Measurements from ENCODE around the gene OR10G8. TPM values are rescaled to one million over a fixed set of nuclear protein-coding genes. Genes with fewer than 3 reads are reported as not detected.
"Not testable (repeated sequence)": the region's sequence is repeated elsewhere in the genome, so short reads cannot be mapped to it uniquely, and the experiment has no call there.

OR10G8 gene, protein sequence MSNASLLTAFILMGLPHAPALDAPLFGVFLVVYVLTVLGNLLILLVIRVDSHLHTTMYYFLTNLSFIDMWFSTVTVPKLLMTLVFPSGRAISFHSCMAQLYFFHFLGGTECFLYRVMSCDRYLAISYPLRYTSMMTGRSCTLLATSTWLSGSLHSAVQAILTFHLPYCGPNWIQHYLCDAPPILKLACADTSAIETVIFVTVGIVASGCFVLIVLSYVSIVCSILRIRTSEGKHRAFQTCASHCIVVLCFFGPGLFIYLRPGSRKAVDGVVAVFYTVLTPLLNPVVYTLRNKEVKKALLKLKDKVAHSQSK
- total RNA-seq: not detected
- polyA plus RNA-seq: not detected
- long read RNA-seq, donor 1: 0 reads
- long read RNA-seq, donor 2: 0 reads
- long read RNA-seq, donor 3: 0 reads
- long read RNA-seq, donor 4: 0 reads
- long read RNA-seq, donor 5: 0 reads
- long read RNA-seq, donor 6: 0 reads
- long read RNA-seq, donor 7: 0 reads
- long read RNA-seq, donor 8: 0 reads
- long read RNA-seq, donor 9: 0 reads
- long read RNA-seq, donor 10: 0 reads

- Histone ChIP-seq H3K4me3 (no peak within 1 kb of the TSS), H3K27me3 (no peaks in the 10 kb centered on the region), H3K4me1 (no peaks in the 10 kb centered on the region), H3K9me3 (no peaks in the 10 kb centered on the region), H3K36me3 (no peaks in the 10 kb centered on the region), H3K27ac (no peak within 1 kb of the TSS)
- 45 to 82% (median 63%) methylated on average over 2 of the region's 2 CpGs for WGBS, 5 donors
- TF ChIP-seq POLR2AphosphoS5 (IDR thresholded peaks at IDR 0.05) (no peak), POLR2A (IDR thresholded peaks at IDR 0.05) (no peak)
- DNase-seq: no peak
- intact Hi-C loops (cut with DNase I; ENCODE audit: low total_unique reads): no loop called here
These were observed at the start of gene OR10G8 for GRCh38 chr11:124026498-124026897. TSS of gene OR10G8 (plus strand) at chr11:124026798. CDS start at chr11:124029623, 2,825 bp downstream.

DNA sequence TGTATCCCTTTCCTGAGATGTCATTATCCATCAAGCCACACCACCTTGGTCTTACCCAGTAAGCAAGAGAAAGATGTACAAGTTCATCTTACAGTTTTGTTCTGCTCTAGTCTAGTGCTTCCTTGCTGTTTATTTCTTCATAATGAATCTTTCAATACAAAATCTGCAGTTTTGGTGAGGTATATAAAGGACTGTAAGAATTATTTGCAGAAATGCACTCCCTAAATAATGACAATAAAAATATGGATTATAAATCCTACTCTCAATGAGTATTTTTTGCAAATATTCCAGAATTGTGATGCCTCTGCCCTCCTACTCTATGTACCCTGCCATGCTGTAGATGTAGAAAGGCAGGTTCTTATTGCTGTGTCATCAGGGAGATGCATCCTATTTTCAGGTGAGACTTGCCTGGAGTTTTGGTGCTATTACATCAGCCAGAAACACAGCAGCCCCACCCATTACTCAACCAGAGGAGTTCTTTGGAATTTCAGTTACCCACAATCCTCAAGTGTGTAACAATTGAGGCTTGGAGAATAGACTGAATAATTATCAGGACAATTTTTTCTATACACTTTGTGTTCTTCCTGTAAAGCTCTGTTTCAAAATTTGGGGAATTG, 48.8 kb upstream of the OR10G8 start, which contains the start of gene OR10S1:
Gene OR10S1, minus strand, starts transcription at position 51 of the 617 bp plus-strand sequence. CDS start 117 bp downstream, outside the sequence.
- DNase-seq: no peak
- intact Hi-C loops (cut with DNase I; ENCODE audit: low total_unique reads): no loop called here
- no peak within 1 kb of the TSS for H3K4me3 ChIP-seq
- no peaks in the 10 kb centered on the region for H3K4me1 ChIP-seq
- H3K36me3 ChIP-seq: no peaks in the 10 kb centered on the region
- H3K27me3 ChIP-seq: no peaks in the 10 kb centered on the region
- H3K27ac ChIP-seq: no peak within 1 kb of the TSS
- H3K9me3 ChIP-seq: peaks cover 0 to 5% (median 0%) of the 10 kb centered on the region in 4 donors
- no peak for TF ChIP-seq POLR2AphosphoS5 (IDR thresholded peaks at IDR 0.05)

DNA sequence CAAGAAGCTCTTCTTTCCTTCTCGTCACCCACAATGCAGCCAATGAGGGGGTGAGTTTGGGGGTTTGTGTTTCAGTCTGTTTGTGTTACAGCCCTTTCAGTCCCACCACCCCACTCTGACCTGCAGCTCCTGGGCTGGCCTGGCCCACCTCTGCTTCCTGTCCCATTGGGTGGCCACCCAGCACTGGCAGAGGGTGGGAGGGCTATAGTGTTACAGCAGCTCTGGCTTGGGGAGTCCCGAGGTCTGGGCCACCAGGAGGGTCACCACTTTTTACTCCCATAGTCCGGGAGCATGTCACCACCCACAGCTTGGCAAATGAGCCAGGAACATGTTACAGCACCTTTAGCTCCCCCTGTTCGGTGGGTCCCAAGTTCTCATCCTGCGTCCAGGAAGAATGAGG, 47.3 kb upstream of the OR10G8 start:
- H3K4me1 ChIP-seq: no peaks in the 10 kb centered on the region
- no peaks in the 10 kb centered on the region for H3K27me3 ChIP-seq
- no peak overlapping the region for H3K27ac ChIP-seq
- intact Hi-C loops (cut with DNase I; ENCODE audit: low total_unique reads): no loop called here
- TF ChIP-seq POLR2A (IDR thresholded peaks at IDR 0.05): no peak
- TF ChIP-seq CTCF (IDR thresholded peaks at IDR 0.05): no peak
- no peak for TF ChIP-seq POLR2AphosphoS5 (IDR thresholded peaks at IDR 0.05)
- no peak for TF ChIP-seq EP300 (IDR thresholded peaks at IDR 0.05)
- 80 to 93% (median 87%) methylated on average over 5 of the region's 5 CpGs for WGBS, 5 donors
- DNase-seq: no peak
- H3K9me3 ChIP-seq: peaks cover 0 to 5% (median under 1%) of the 10 kb centered on the region in 4 donors
- no peak overlapping the region for H3K4me3 ChIP-seq
- no peaks in the 10 kb centered on the region for H3K36me3 ChIP-seq

DNA sequence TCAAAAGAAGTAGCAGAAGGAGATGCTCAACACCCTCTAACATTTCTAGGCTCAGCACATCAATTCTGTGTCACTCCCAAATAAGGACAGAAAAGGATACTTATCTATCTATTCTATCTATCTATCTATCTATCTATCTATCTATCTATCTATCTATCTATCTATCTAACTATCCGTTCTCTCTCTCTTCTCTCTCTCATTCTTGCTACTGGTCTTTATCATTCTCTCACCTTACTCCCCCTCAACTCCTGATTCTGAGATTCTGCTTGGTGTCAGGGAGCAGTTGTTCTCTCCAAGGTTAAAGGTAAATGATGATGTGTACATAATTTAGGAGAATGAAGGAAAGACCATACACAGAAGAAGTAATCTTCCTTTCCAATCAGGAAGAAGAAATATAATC, 31.5 kb upstream of the OR10G8 start, which contains the start of gene OR10G6:
Gene OR10G6, minus strand, starts transcription at position 43 of the 400 bp plus-strand sequence. Its CDS starts 0 bp downstream, at position 43.
- no peaks in the 10 kb centered on the region for H3K9me3 ChIP-seq
- no peak within 1 kb of the TSS for H3K27ac ChIP-seq
- 74 to 87% (median 76%) methylated on average over 1 of the region's 1 CpG for WGBS, 5 donors
- no peaks in the 10 kb centered on the region for H3K4me1 ChIP-seq
- no peak for DNase-seq
- intact Hi-C loops (cut with DNase I; ENCODE audit: low total_unique reads): no loop called here
- H3K4me3 ChIP-seq: no peak within 1 kb of the TSS
- TF ChIP-seq POLR2AphosphoS5 (IDR thresholded peaks at IDR 0.05) (no peak), CTCF (IDR thresholded peaks at IDR 0.05) (no peak), EP300 (IDR thresholded peaks at IDR 0.05) (no peak), POLR2A (IDR thresholded peaks at IDR 0.05) (no peak)
- H3K36me3 ChIP-seq: no peaks in the 10 kb centered on the region
- no peaks in the 10 kb centered on the region for H3K27me3 ChIP-seq

GRCh38 chr11:124012697-124013096, 13.9 kb upstream of the OR10G8 start, which contains the start of gene OR10G4:
TSS of gene OR10G4 (plus strand) at chr11:124012997. CDS start at chr11:124015575, 2,578 bp downstream.
- 75 to 91% (median 80%) methylated on average over 2 of the region's 2 CpGs for WGBS, 5 donors

GRCh38 chr11:124015837-124016236, 10.8 kb upstream of the OR10G8 start:
- H3K36me3 ChIP-seq; H3K9me3 ChIP-seq; H3K27ac ChIP-seq; intact Hi-C loops (cut with DNase I; ENCODE audit: low total_unique reads); DNase-seq; H3K27me3 ChIP-seq; H3K4me1 ChIP-seq; H3K4me3 ChIP-seq: not testable (repeated sequence)
- WGBS, 5 donors: 86 to 94% (median 87%) methylated on average over 4 to 7 of the region's 9 CpGs

More at GRCh38 chr11:124012697-124013096, 13.9 kb upstream of the OR10G8 start, which contains the start of gene OR10G4:
- Histone ChIP-seq H3K9me3 (no peaks in the 10 kb centered on the region), H3K4me1 (no peaks in the 10 kb centered on the region), H3K27ac (no peak within 1 kb of the TSS), H3K4me3 (no peak within 1 kb of the TSS), H3K27me3 (no peaks in the 10 kb centered on the region), H3K36me3 (no peaks in the 10 kb centered on the region)
- DNase-seq: no peak
- intact Hi-C loops (cut with DNase I; ENCODE audit: low total_unique reads): no loop called here
- TF ChIP-seq POLR2A (IDR thresholded peaks at IDR 0.05) (no peak), EP300 (IDR thresholded peaks at IDR 0.05) (no peak), CTCF (IDR thresholded peaks at IDR 0.05) (no peak), POLR2AphosphoS5 (IDR thresholded peaks at IDR 0.05) (no peak)
